ENCODE data around the gene GRIP2. TPM values are rescaled to one million over a fixed set of nuclear protein-coding genes. Genes with fewer than 3 reads are reported as not detected.

GRIP2 gene
- total RNA-seq, 3 donors from 2014 or later (not counting 1 experiment from before 2014, with no cell fraction given): not detected

DNA sequence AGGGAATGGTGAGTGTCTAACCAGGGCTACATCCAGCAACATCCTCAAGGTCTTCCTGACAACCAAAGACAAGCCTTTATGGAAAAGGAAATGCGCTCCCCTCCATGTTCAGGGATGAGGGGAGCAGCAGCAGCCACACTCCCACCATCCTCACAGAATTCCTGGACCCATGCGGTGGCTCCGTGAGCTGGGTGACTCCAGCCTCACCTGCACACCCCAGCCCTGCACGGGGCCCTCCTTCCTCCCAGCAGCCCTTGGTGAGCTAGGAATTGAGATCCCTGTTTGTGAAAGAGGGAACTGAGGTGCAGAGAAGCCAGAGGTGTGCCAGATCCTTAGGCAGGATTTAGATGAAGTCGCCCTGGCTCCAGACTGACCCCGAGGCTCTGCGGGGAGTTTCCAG lies 52.3 kb downstream of the GRIP2 start:
- DNase-seq (no peak), ATAC-seq (no peak)
- Mint-ChIP-seq H3K4me1 (no peaks in the 10 kb centered on the region), H3K4me3 (no peak overlapping the region), H3K9me3 (no peaks in the 10 kb centered on the region), H3K27ac (no peak overlapping the region), H3K36me3 (peaks cover 18% of the 10 kb centered on the region), H3K27me3 (ENCODE audit: low read depth in 2 of 2) (no peaks in the 10 kb centered on the region)
- H3K4me1 ChIP-seq (ENCODE audit: control insufficient read depth, insufficient read depth, low read length): no peaks in the 10 kb centered on the region
- no peaks in the 10 kb centered on the region for H3K9me3 ChIP-seq (ENCODE audit: control insufficient read depth, insufficient read depth, low read length)
- TF ChIP-seq, protein P1, sequence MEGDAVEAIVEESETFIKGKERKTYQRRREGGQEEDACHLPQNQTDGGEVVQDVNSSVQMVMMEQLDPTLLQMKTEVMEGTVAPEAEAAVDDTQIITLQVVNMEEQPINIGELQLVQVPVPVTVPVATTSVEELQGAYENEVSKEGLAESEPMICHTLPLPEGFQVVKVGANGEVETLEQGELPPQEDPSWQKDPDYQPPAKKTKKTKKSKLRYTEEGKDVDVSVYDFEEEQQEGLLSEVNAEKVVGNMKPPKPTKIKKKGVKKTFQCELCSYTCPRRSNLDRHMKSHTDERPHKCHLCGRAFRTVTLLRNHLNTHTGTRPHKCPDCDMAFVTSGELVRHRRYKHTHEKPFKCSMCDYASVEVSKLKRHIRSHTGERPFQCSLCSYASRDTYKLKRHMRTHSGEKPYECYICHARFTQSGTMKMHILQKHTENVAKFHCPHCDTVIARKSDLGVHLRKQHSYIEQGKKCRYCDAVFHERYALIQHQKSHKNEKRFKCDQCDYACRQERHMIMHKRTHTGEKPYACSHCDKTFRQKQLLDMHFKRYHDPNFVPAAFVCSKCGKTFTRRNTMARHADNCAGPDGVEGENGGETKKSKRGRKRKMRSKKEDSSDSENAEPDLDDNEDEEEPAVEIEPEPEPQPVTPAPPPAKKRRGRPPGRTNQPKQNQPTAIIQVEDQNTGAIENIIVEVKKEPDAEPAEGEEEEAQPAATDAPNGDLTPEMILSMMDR (IDR thresholded peaks at IDR 0.05): no peak
- no peak overlapping the region for H3K4me3 ChIP-seq (ENCODE audit: low read length)
- H3K36me3 ChIP-seq (ENCODE audit: control insufficient read depth, insufficient read depth, low read length): peaks cover 23% of the 10 kb centered on the region
- 96% methylated on average over 7 of the region's 7 CpGs for WGBS (ENCODE audit: insufficient coverage)
- no peak overlapping the region for H3K27ac ChIP-seq (ENCODE audit: low read length)
- no peaks in the 10 kb centered on the region for H3K27me3 ChIP-seq (ENCODE audit: control insufficient read depth, insufficient read depth, low read length)
- intact Hi-C loops (cut with micrococcal nuclease): no loop called here

DNA sequence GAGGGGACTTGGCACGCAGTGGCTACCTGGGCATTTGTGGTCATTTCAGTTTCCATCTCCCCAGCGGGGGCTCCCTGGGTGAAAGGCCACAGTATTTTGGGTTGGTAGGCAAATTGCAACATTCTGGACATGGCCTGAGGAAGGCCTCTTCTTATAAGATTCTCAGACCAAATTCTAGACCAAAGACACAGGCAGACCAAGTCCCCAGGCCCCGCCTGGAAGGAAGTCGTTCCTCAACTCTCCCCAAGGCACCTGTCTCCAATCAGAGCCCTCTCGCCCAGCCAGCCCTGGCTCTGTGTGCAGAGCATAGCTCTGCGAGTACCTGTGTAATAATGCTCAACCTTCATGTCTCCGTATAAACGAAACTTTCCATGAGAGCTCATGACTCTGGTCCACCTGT lies 53.1 kb downstream of the GRIP2 start:
- Histone ChIP-seq H3K27ac (ENCODE audit: low read length) (no peak overlapping the region), H3K4me3 (ENCODE audit: low read length) (no peak overlapping the region), H3K36me3 (ENCODE audit: control insufficient read depth, insufficient read depth, low read length) (peaks cover 26% of the 10 kb centered on the region), H3K27me3 (ENCODE audit: control insufficient read depth, insufficient read depth, low read length) (no peaks in the 10 kb centered on the region), H3K4me1 (ENCODE audit: control insufficient read depth, insufficient read depth, low read length) (no peaks in the 10 kb centered on the region), H3K9me3 (ENCODE audit: control insufficient read depth, insufficient read depth, low read length) (no peaks in the 10 kb centered on the region)
- 97% methylated on average over 8 of the region's 8 CpGs for WGBS (ENCODE audit: insufficient coverage)
- Mint-ChIP-seq H3K36me3 (peaks cover 18% of the 10 kb centered on the region), H3K4me1 (no peaks in the 10 kb centered on the region), H3K27ac (no peak overlapping the region), H3K4me3 (no peak overlapping the region), H3K9me3 (no peaks in the 10 kb centered on the region), H3K27me3 (ENCODE audit: low read depth in 2 of 2) (no peaks in the 10 kb centered on the region)
- ATAC-seq (no peak), DNase-seq (no peak)
- TF ChIP-seq, protein P1 (IDR thresholded peaks at IDR 0.05): no peak
- intact Hi-C loops (cut with micrococcal nuclease): no loop called here

DNA sequence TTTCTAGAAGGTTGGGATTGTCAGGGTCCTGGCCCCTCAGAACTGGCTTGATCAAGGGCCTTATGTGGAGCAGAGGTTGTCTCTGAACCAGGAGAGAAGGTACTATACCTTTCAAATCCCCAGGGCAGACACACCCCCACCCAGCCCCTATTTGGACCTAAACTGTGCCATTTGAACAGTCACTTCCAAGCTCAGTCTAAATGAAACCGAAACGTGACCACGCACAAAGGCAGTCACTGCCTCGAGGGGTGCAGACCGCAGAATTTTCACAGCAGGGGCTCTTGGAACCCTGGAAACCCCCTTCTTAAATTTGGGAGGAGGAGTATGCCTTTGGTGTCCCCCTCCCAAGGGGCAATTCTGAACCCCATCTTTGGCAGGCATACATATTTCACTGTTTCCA lies 53.7 kb downstream of the GRIP2 start:
- no peak for ATAC-seq
- TF ChIP-seq, protein P1 (IDR thresholded peaks at IDR 0.05): no peak
- Mint-ChIP-seq H3K4me3 (no peak overlapping the region), H3K27me3 (ENCODE audit: low read depth in 2 of 2) (no peaks in the 10 kb centered on the region), H3K36me3 (peaks cover 18% of the 10 kb centered on the region), H3K27ac (no peak overlapping the region), H3K9me3 (no peaks in the 10 kb centered on the region), H3K4me1 (no peaks in the 10 kb centered on the region)
- WGBS (ENCODE audit: insufficient coverage): 84% methylated on average over 5 of the region's 5 CpGs
- Histone ChIP-seq H3K4me1 (ENCODE audit: control insufficient read depth, insufficient read depth, low read length) (no peaks in the 10 kb centered on the region), H3K27me3 (ENCODE audit: control insufficient read depth, insufficient read depth, low read length) (no peaks in the 10 kb centered on the region), H3K36me3 (ENCODE audit: control insufficient read depth, insufficient read depth, low read length) (peaks cover 33% of the 10 kb centered on the region), H3K27ac (ENCODE audit: low read length) (no peak overlapping the region), H3K4me3 (ENCODE audit: low read length) (no peak overlapping the region), H3K9me3 (ENCODE audit: control insufficient read depth, insufficient read depth, low read length) (no peaks in the 10 kb centered on the region)
- intact Hi-C loops (cut with micrococcal nuclease): no loop called here
- DNase-seq: no peak

DNA sequence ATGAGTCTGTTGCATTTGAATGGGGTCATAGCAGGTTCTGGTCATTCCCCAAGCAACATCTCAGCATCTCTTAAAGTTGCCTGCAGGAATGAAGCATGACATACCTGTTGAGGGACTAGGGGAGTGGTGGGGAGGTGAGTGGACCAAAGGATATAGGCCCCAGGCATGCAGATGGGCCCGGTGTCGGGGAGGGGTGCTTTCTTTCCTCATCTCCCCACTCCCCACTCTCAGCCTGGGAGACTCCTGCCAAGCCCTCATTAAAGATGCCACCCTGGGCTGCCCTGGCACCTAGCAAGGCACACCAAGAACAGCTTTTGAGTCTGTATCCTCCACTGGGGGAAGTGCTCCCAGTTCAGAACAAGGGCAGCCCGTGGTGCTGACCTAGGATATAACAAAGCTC lies 54.2 kb downstream of the GRIP2 start:
- Histone ChIP-seq H3K4me3 (ENCODE audit: low read length) (no peak overlapping the region), H3K9me3 (ENCODE audit: control insufficient read depth, insufficient read depth, low read length) (no peaks in the 10 kb centered on the region), H3K27ac (ENCODE audit: low read length) (no peak overlapping the region), H3K36me3 (ENCODE audit: control insufficient read depth, insufficient read depth, low read length) (peaks cover 36% of the 10 kb centered on the region), H3K27me3 (ENCODE audit: control insufficient read depth, insufficient read depth, low read length) (no peaks in the 10 kb centered on the region), H3K4me1 (ENCODE audit: control insufficient read depth, insufficient read depth, low read length) (no peaks in the 10 kb centered on the region)
- Mint-ChIP-seq H3K4me3 (no peak overlapping the region), H3K27ac (peak overlapping the region in 1 of 2 donors; percentile 56), H3K27me3 (ENCODE audit: low read depth in 2 of 2) (no peaks in the 10 kb centered on the region), H3K4me1 (no peaks in the 10 kb centered on the region), H3K36me3 (peaks cover 18% of the 10 kb centered on the region), H3K9me3 (no peaks in the 10 kb centered on the region)
- intact Hi-C loops (cut with micrococcal nuclease): no loop called here
- 93% methylated on average over 3 of the region's 3 CpGs for WGBS (ENCODE audit: insufficient coverage)
- no peak for DNase-seq
- no peak for ATAC-seq
- TF ChIP-seq, protein P1 (IDR thresholded peaks at IDR 0.05): no peak

All from natural killer cell (primary cell).